ENCODE measurements around the gene LBP.

The LBP gene

GRCh38 chr20:38353316-38353715 lies 7.0 kb downstream of the LBP start:
- no peak overlapping the region for H3K4me3 ChIP-seq (ENCODE audit: control insufficient read depth, low read depth, low read length)
- no peak for DNase-seq (ENCODE audit: low read depth)
- no peak for TF ChIP-seq CTCF (IDR thresholded peaks at IDR 0.05; ENCODE audit: control insufficient read depth, insufficient read depth, low read depth, low read length, missing control alignments)

GRCh38 chr20:38354227-38354626 lies 7.9 kb downstream of the LBP start:
- TF ChIP-seq CTCF (IDR thresholded peaks at IDR 0.05; ENCODE audit: control insufficient read depth, insufficient read depth, low read depth, low read length, missing control alignments) = no peak
- DNase-seq (ENCODE audit: low read depth) = no peak
- H3K4me3 ChIP-seq (ENCODE audit: control insufficient read depth, low read depth, low read length) = no peak overlapping the region

GRCh38 chr20:38355161-38356012 lies 9.1 kb downstream of the LBP start:
- no peak overlapping the region for H3K4me3 ChIP-seq (ENCODE audit: control insufficient read depth, low read depth, low read length)
- no peak for DNase-seq (ENCODE audit: low read depth)
- TF ChIP-seq CTCF (IDR thresholded peaks at IDR 0.05; ENCODE audit: control insufficient read depth, insufficient read depth, low read depth, low read length, missing control alignments) = no peak

GRCh38 chr20:38357653-38358207 lies 11.4 kb downstream of the LBP start:
- H3K4me3 ChIP-seq (ENCODE audit: control insufficient read depth, low read depth, low read length) = no peak overlapping the region
- no peak for DNase-seq (ENCODE audit: low read depth)
- no peak for TF ChIP-seq CTCF (IDR thresholded peaks at IDR 0.05; ENCODE audit: control insufficient read depth, insufficient read depth, low read depth, low read length, missing control alignments)

GRCh38 chr20:38358556-38358955 lies 12.3 kb downstream of the LBP start:
- TF ChIP-seq CTCF (IDR thresholded peaks at IDR 0.05; ENCODE audit: control insufficient read depth, insufficient read depth, low read depth, low read length, missing control alignments) = no peak
- no peak for DNase-seq (ENCODE audit: low read depth)
- H3K4me3 ChIP-seq (ENCODE audit: control insufficient read depth, low read depth, low read length) = no peak overlapping the region

GRCh38 chr20:38363004-38363747 lies 16.9 kb downstream of the LBP start:
- TF ChIP-seq CTCF (IDR thresholded peaks at IDR 0.05; ENCODE audit: control insufficient read depth, insufficient read depth, low read depth, low read length, missing control alignments) = no peak
- no peak overlapping the region for H3K4me3 ChIP-seq (ENCODE audit: control insufficient read depth, low read depth, low read length)
- DNase-seq (ENCODE audit: low read depth) = no peak
